ENCODE measurements around the gene PRDM12.

The PRDM12 gene

DNA sequence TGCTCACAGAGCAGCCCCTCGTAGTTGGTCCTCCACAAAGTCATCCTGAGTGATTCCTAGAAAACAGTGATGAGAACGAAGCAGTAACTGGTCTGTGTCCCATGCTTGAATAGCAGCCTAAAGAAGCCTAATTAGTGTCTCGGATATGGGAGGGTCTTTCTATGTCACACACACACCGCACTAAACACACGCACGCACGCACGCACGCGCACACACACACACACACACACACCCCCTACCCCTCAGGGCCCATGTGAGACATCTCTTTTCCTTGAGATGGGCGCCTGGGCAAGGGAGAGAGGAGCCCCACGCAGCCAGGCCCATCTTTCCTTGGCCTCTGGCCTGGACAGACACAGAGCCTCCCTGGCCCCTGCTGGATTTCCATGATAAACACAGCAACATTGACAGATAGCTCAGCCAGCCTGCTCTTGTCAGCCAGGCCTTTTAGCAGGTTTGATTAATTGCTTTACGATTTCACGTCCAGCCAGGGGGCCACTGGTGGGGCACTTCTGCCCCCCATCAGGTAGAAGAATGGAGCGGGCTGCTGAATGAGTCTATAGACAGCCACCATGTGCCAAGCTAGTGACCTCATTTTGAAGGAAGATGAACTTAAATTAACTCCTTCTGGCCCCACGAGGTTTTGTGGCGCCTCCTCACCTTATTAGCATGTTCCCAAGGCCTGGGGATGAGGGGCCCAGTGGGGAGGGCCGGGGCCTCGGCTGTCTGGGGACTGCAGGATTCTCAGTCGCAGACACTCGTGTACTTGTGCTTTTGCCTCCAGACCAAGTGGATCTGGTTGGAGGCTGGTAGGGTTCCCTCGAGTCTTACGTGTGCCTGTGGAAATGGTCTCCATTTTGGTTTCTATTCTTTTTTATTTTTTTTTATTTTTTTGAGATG is 36.2 kb upstream of the PRDM12 start:
- DNase-seq (ENCODE audit: low spot score): no peak
- no peak overlapping the region for H3K27ac ChIP-seq
- ChIA-PET POLR2A (ENCODE audit: low non-redundant PET) (no interaction called here), CTCF (interaction anchor here (0.6 kb wide), 1 partner anchor 793 kb away, joined by 3 read pairs; the partner anchor contains the start of gene C9orf78)
- TF ChIP-seq, protein P1, sequence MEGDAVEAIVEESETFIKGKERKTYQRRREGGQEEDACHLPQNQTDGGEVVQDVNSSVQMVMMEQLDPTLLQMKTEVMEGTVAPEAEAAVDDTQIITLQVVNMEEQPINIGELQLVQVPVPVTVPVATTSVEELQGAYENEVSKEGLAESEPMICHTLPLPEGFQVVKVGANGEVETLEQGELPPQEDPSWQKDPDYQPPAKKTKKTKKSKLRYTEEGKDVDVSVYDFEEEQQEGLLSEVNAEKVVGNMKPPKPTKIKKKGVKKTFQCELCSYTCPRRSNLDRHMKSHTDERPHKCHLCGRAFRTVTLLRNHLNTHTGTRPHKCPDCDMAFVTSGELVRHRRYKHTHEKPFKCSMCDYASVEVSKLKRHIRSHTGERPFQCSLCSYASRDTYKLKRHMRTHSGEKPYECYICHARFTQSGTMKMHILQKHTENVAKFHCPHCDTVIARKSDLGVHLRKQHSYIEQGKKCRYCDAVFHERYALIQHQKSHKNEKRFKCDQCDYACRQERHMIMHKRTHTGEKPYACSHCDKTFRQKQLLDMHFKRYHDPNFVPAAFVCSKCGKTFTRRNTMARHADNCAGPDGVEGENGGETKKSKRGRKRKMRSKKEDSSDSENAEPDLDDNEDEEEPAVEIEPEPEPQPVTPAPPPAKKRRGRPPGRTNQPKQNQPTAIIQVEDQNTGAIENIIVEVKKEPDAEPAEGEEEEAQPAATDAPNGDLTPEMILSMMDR (conservative IDR thresholded peaks at IDR 0.05; ENCODE audit: low read depth): no peak

DNA sequence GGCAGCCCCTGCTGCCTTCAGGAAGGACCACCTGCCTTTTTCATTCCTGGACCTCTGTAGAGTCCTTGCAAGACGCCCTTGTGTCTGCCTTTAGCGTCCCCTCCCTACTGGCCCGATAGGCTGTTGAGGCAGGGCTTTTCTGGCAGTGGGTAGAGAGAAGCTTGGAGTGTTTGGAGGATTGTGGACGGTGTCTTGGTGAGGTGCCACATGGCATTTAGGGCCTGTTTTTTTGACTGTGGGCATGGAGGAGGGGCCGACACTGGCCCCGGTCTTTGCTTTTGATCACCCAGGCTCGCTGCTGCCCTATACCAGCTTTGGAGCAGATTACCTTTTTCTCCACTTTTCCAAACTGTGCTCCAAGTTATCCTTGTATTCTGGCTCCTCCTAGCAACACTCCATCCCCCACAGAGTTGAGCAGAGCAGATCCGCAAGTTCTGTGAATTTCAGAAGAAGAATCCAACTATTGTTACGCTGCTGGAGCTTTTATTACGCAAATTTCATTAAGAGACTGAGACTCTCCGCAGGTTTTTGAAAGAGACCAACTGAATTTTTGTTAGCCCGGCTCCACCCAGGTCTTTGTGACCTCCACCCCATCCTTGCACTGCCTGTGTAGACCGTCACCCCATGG is 34.8 kb upstream of the PRDM12 start:
- POLR2A ChIA-PET (ENCODE audit: low non-redundant PET): no interaction called here
- DNase-seq (ENCODE audit: low spot score): no peak
- CTCF ChIA-PET: no interaction called here
- TF ChIP-seq, protein P1 (conservative IDR thresholded peaks at IDR 0.05; ENCODE audit: low read depth): no peak
- H3K27ac ChIP-seq: no peak overlapping the region

DNA sequence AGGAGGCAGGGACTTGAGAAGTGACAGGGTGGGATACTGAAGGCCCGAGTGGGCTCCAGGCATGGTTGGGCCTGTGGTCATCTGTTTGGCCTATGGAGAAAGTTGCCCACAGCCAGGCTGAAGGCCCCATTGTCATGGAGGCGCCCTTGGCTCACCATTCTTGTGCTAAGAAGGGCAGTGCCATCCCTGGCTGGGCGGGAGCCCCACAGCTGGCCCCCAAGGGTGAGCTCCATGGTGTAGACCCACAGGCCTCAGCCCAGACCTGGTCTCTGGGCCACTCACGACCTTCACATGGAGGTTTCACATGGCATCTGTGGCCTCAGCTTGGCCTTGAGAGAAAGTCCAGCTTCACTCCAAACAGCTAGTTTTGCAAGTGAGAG is 34.3 kb upstream of the PRDM12 start:
- DNase-seq (ENCODE audit: low spot score): no peak
- TF ChIP-seq, protein P1 (conservative IDR thresholded peaks at IDR 0.05; ENCODE audit: low read depth): no peak
- H3K27ac ChIP-seq: no peak overlapping the region
- POLR2A ChIA-PET (ENCODE audit: low non-redundant PET): no interaction called here
- CTCF ChIA-PET: no interaction called here

DNA sequence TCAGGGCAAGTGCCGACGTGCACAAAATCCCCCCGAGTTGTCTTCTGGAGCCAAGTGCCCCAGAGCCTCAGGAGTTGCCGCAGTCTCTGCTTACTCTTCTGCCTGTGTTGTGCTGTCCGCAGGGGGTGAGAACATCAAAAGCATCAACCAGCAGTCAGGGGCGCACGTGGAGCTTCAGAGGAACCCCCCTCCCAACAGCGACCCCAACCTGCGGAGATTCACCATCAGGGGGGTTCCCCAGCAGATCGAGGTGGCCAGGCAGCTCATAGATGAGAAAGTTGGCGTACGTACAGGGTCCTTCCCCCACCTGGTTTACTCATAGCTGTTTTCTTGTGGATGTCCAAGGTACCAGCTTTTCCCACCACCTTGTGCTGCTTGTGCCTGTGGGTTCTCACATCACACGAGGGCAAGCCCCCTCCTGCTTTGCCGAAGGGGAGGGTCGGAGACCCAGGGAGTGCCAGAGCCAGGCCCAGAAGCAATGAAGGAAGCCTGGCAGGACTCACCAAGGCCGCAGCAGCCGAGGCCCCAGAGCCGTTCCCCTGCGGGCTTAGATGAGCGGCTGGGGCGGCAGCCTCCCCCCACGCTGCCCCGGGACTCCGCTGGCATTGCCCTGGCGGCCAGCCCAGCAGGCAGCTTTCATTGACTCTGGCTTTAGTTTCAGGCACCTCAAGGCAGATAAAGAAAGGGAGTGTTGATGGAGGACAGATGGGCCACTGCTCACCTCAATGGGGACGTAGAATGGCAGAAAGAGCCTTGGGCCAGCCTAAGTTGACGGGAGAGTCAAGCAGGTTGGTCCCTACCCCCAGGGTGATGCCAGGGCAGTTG is 33.7 kb upstream of the PRDM12 start:
- TF ChIP-seq, protein P1 (conservative IDR thresholded peaks at IDR 0.05; ENCODE audit: low read depth): no peak
- H3K27ac ChIP-seq: no peak overlapping the region
- ChIA-PET POLR2A (ENCODE audit: low non-redundant PET) (no interaction called here), CTCF (interaction anchor here (0.6 to 0.9 kb wide), 3 partner anchors 7 to 51 kb away, joined by 3 to 4 read pairs (median 3); no protein-coding TSS in a partner anchor)
- no peak for DNase-seq (ENCODE audit: low spot score)

DNA sequence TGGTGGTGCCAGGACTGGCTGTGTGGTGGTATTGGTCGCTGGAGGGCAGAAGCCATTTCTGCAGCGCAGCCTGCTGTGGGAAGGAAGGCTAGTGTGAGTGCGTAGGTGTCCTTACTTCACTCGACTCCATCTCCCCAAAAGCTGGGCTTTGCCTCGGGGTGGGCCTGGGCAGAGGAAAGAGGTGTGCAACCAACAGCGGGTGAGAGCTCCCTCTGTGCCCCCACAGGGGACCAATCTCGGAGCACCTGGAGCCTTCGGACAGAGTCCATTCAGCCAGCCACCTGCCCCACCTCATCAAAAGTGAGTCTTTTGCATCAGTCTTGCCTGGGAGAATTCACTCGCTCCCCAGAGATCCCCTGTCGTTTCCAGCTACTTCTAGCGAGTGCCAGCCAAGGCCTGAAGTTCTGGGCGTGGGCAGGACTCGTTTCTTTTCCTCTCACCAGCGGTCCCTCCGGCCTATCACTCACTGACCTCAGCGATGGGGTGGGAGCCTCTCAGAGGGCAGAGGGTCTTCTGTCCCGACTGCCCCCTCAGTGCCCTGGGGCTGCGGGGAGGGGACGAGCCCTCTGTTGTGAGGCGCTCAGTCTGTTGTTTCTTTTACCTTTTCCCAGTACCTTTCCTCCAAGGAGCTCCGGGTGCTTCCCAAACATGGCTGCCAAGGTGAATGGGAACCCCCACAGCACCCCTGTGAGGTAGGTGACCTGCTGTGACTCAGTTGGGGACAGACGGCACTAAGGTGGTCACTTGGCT is 32.9 kb upstream of the PRDM12 start:
- TF ChIP-seq, protein P1 (conservative IDR thresholded peaks at IDR 0.05; ENCODE audit: low read depth): no peak
- no peak overlapping the region for H3K27ac ChIP-seq
- ChIA-PET CTCF (interaction anchor here (0.6 to 0.9 kb wide), 3 partner anchors 8 to 51 kb away, joined by 3 to 4 read pairs (median 3); no protein-coding TSS in a partner anchor), POLR2A (ENCODE audit: low non-redundant PET) (no interaction called here)
- DNase-seq (ENCODE audit: low spot score): no peak
